Measurements from ENCODE around the gene TP63. TPM values are rescaled to one million over a fixed set of nuclear protein-coding genes. Genes with fewer than 3 reads are reported as not detected.

TP63 gene
- total RNA-seq, 2 experiments from 2014 or later: 0.58 to 1.1 TPM

GRCh38 chr3:189789432-189789831 lies 158.2 kb downstream of the TP63 start:
- no peaks in the 10 kb centered on the region for H3K36me3 Mint-ChIP-seq
- H3K27me3 Mint-ChIP-seq: no peaks in the 10 kb centered on the region
- H3K4me3 Mint-ChIP-seq: no peak overlapping the region
- H3K4me1 Mint-ChIP-seq: peaks cover 4% of the 10 kb centered on the region
- no peak for DNase-seq
- no peak for ATAC-seq
- CTCF ChIA-PET: no interaction called here
- no peaks in the 10 kb centered on the region for H3K9me3 Mint-ChIP-seq (ENCODE audit: low read depth)
- H3K27ac Mint-ChIP-seq: no peak overlapping the region

- no peak for ATAC-seq
- Mint-ChIP-seq H3K27ac (no peak overlapping the region), H3K4me3 (no peak overlapping the region), H3K9me3 (ENCODE audit: low read depth) (no peaks in the 10 kb centered on the region), H3K27me3 (peaks cover 2% of the 10 kb centered on the region), H3K36me3 (no peaks in the 10 kb centered on the region), H3K4me1 (peaks cover 4% of the 10 kb centered on the region)
- CTCF ChIA-PET: interaction anchor here (1.0 kb wide), 1 partner anchor 518 kb away, joined by 3 read pairs; no protein-coding TSS in a partner anchor
- no peak for DNase-seq
Observed at GRCh38 chr3:189790658-189791057, 159.5 kb downstream of the TP63 start.

- H3K27ac Mint-ChIP-seq: no peak overlapping the region
- no peaks in the 10 kb centered on the region for H3K36me3 Mint-ChIP-seq
- H3K4me3 Mint-ChIP-seq: no peak overlapping the region
- ATAC-seq: no peak
- H3K9me3 Mint-ChIP-seq (ENCODE audit: low read depth): no peaks in the 10 kb centered on the region
- H3K4me1 Mint-ChIP-seq: peaks cover 4% of the 10 kb centered on the region
- peaks cover 2% of the 10 kb centered on the region for H3K27me3 Mint-ChIP-seq
- DNase-seq: no peak
- CTCF ChIA-PET: no interaction called here
Observed at GRCh38 chr3:189792046-189792929, 161.1 kb downstream of the TP63 start.

GRCh38 chr3:189794518-189794917 lies 163.3 kb downstream of the TP63 start:
- no peaks in the 10 kb centered on the region for H3K9me3 Mint-ChIP-seq (ENCODE audit: low read depth)
- ATAC-seq (no peak), DNase-seq (no peak)
- H3K4me1 Mint-ChIP-seq: peaks cover 4% of the 10 kb centered on the region
- peaks cover 2% of the 10 kb centered on the region for H3K27me3 Mint-ChIP-seq
- H3K36me3 Mint-ChIP-seq: no peaks in the 10 kb centered on the region
- H3K4me3 Mint-ChIP-seq: no peak overlapping the region
- H3K27ac Mint-ChIP-seq: no peak overlapping the region
- CTCF ChIA-PET: no interaction called here

GRCh38 chr3:189797103-189797750 lies 166.0 kb downstream of the TP63 start:
- no peaks in the 10 kb centered on the region for H3K4me1 Mint-ChIP-seq
- DNase-seq (no peak), ATAC-seq (no peak)
- peaks cover 2% of the 10 kb centered on the region for H3K27me3 Mint-ChIP-seq
- H3K36me3 Mint-ChIP-seq: no peaks in the 10 kb centered on the region
- CTCF ChIA-PET: no interaction called here
- H3K9me3 Mint-ChIP-seq (ENCODE audit: low read depth): no peaks in the 10 kb centered on the region
- no peak overlapping the region for H3K4me3 Mint-ChIP-seq
- H3K27ac Mint-ChIP-seq: no peak overlapping the region

GRCh38 chr3:189799366-189799765 lies 168.2 kb downstream of the TP63 start:
- CTCF ChIA-PET: no interaction called here
- peaks cover 2% of the 10 kb centered on the region for H3K27me3 Mint-ChIP-seq
- no peak overlapping the region for H3K4me3 Mint-ChIP-seq
- H3K36me3 Mint-ChIP-seq: no peaks in the 10 kb centered on the region
- DNase-seq (no peak), ATAC-seq (no peak)
- no peaks in the 10 kb centered on the region for H3K9me3 Mint-ChIP-seq (ENCODE audit: low read depth)
- H3K27ac Mint-ChIP-seq: no peak overlapping the region
- H3K4me1 Mint-ChIP-seq: no peaks in the 10 kb centered on the region

GRCh38 chr3:189800436-189800835 lies 169.2 kb downstream of the TP63 start:
- DNase-seq (no peak), ATAC-seq (no peak)
- Mint-ChIP-seq H3K4me1 (no peaks in the 10 kb centered on the region), H3K27me3 (no peaks in the 10 kb centered on the region), H3K4me3 (no peak overlapping the region), H3K36me3 (no peaks in the 10 kb centered on the region), H3K27ac (no peak overlapping the region), H3K9me3 (ENCODE audit: low read depth) (no peaks in the 10 kb centered on the region)
- CTCF ChIA-PET: no interaction called here

GRCh38 chr3:189803254-189803653 lies 172.1 kb downstream of the TP63 start:
- no peak overlapping the region for H3K4me3 Mint-ChIP-seq
- CTCF ChIA-PET: no interaction called here
- DNase-seq (no peak), ATAC-seq (no peak)
- H3K4me1 Mint-ChIP-seq: no peaks in the 10 kb centered on the region
- H3K27me3 Mint-ChIP-seq: no peaks in the 10 kb centered on the region
- H3K9me3 Mint-ChIP-seq (ENCODE audit: low read depth): no peaks in the 10 kb centered on the region
- no peaks in the 10 kb centered on the region for H3K36me3 Mint-ChIP-seq
- no peak overlapping the region for H3K27ac Mint-ChIP-seq

- Mint-ChIP-seq H3K36me3 (no peaks in the 10 kb centered on the region), H3K27ac (no peak overlapping the region), H3K4me1 (no peaks in the 10 kb centered on the region), H3K4me3 (no peak overlapping the region), H3K9me3 (ENCODE audit: low read depth) (no peaks in the 10 kb centered on the region), H3K27me3 (no peaks in the 10 kb centered on the region)
- ATAC-seq: no peak
- no peak for DNase-seq
- CTCF ChIA-PET: interaction anchor here (0.7 kb wide), 1 partner anchor 516 kb away, joined by 4 read pairs; no protein-coding TSS in a partner anchor
Observed at GRCh38 chr3:189805375-189806067, 174.3 kb downstream of the TP63 start.

- Mint-ChIP-seq H3K36me3 (no peaks in the 10 kb centered on the region), H3K4me3 (no peak overlapping the region), H3K27ac (no peak overlapping the region), H3K27me3 (no peaks in the 10 kb centered on the region), H3K4me1 (no peaks in the 10 kb centered on the region), H3K9me3 (ENCODE audit: low read depth) (no peaks in the 10 kb centered on the region)
- ATAC-seq: no peak
- CTCF ChIA-PET: interaction anchor here (0.7 to 1.1 kb wide), 2 partner anchors 20 to 515 kb away, joined by 3 to 4 read pairs; no protein-coding TSS in a partner anchor
- no peak for DNase-seq
Observed at GRCh38 chr3:189806171-189806951, 175.2 kb downstream of the TP63 start.

GRCh38 chr3:189808246-189809007 lies 177.2 kb downstream of the TP63 start:
- Mint-ChIP-seq H3K36me3 (no peaks in the 10 kb centered on the region), H3K27me3 (no peaks in the 10 kb centered on the region), H3K4me3 (no peak overlapping the region), H3K9me3 (ENCODE audit: low read depth) (no peaks in the 10 kb centered on the region), H3K4me1 (no peaks in the 10 kb centered on the region), H3K27ac (no peak overlapping the region)
- DNase-seq (no peak), ATAC-seq (no peak)
- CTCF ChIA-PET: no interaction called here

GRCh38 chr3:189809583-189809982 lies 178.4 kb downstream of the TP63 start:
- Mint-ChIP-seq H3K4me1 (no peaks in the 10 kb centered on the region), H3K36me3 (no peaks in the 10 kb centered on the region), H3K9me3 (ENCODE audit: low read depth) (no peaks in the 10 kb centered on the region), H3K4me3 (no peak overlapping the region), H3K27ac (no peak overlapping the region), H3K27me3 (no peaks in the 10 kb centered on the region)
- CTCF ChIA-PET: no interaction called here
- ATAC-seq: no peak
- DNase-seq: no peak
